Measurements from ENCODE around the gene TBCD. TPM values are rescaled to one million over a fixed set of nuclear protein-coding genes. Genes with fewer than 3 reads are reported as not detected.

TBCD gene
- total RNA-seq, 1 experiment from 2014 or later, result 129 TPM

- H4K20me1 ChIP-seq (ENCODE audit: control insufficient read depth, insufficient read depth, insufficient read length), result no peaks in the 10 kb centered on the region
- TF ChIP-seq, protein P1, sequence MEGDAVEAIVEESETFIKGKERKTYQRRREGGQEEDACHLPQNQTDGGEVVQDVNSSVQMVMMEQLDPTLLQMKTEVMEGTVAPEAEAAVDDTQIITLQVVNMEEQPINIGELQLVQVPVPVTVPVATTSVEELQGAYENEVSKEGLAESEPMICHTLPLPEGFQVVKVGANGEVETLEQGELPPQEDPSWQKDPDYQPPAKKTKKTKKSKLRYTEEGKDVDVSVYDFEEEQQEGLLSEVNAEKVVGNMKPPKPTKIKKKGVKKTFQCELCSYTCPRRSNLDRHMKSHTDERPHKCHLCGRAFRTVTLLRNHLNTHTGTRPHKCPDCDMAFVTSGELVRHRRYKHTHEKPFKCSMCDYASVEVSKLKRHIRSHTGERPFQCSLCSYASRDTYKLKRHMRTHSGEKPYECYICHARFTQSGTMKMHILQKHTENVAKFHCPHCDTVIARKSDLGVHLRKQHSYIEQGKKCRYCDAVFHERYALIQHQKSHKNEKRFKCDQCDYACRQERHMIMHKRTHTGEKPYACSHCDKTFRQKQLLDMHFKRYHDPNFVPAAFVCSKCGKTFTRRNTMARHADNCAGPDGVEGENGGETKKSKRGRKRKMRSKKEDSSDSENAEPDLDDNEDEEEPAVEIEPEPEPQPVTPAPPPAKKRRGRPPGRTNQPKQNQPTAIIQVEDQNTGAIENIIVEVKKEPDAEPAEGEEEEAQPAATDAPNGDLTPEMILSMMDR (conservative IDR thresholded peaks at IDR 0.05), result no peak
- H2BK20ac ChIP-seq (ENCODE audit: low read depth, low read length, poor library complexity, severe bottlenecking), result no peak overlapping the region
- DNase-seq, result no peak
- no peak overlapping the region for H2AK5ac ChIP-seq (ENCODE audit: insufficient read length, low read length)
- no CpG with 5 or more reads among the region's 11 CpGs for WGBS (ENCODE audit: extremely low coverage, insufficient read length, low lambda C conversion rate)
- no peak overlapping the region; the same call in 1 of the 2 replicates for H3K14ac ChIP-seq (ENCODE audit: insufficient read depth, low read length)
- H4K8ac ChIP-seq (replicated peaks; ENCODE audit: insufficient read length, low read depth, low read length), result no peak overlapping the region
- peaks cover 2% of the 10 kb centered on the region for H3K23me2 ChIP-seq (ENCODE audit: insufficient read length, low read depth, low read length, poor library complexity, severe bottlenecking)
- no peak overlapping the region for H3T11ph ChIP-seq (ENCODE audit: low read length)
- H3K4me2 ChIP-seq (ENCODE audit: insufficient read depth, insufficient read length, low read length), result no peak overlapping the region
- H2AFZ ChIP-seq (ENCODE audit: low read length), result no peak overlapping the region
- H2BK12ac ChIP-seq (ENCODE audit: insufficient read length, low read depth, low read length), result no peak overlapping the region
- peaks cover 0 to 3% of the 10 kb centered on the region in 2 experiments; a peak in 2 of 5 replicates for H3K9me3 Mint-ChIP-seq
- H3K9me3 ChIP-seq (ENCODE audit: control insufficient read depth, low read depth, low read length), result no peaks in the 10 kb centered on the region
- no peaks in the 10 kb centered on the region for H3K79me1 ChIP-seq (ENCODE audit: insufficient read depth, low read depth, low read length, poor library complexity, severe bottlenecking)
- no peak overlapping the region for H4K5ac ChIP-seq (ENCODE audit: insufficient read length, low read depth, low read length)
- H3K27me3 Mint-ChIP-seq (ENCODE audit: low read depth), result no peaks in the 10 kb centered on the region
- H4K91ac ChIP-seq (ENCODE audit: insufficient read length, low read depth, low read length), result no peak overlapping the region
- H3K4me3 Mint-ChIP-seq, result no peak overlapping the region
- no peak overlapping the region for H2BK15ac ChIP-seq (ENCODE audit: low read depth, low read length)
- H2BK120ac ChIP-seq (ENCODE audit: low read depth, low read length, poor library complexity, severe bottlenecking), result no peak overlapping the region
- no peak overlapping the region for H2BK5ac ChIP-seq (ENCODE audit: insufficient read length, low read length)
- H3K56ac ChIP-seq (ENCODE audit: insufficient read length, low read depth, low read length), result no peak overlapping the region
- no peaks in the 10 kb centered on the region for H3K79me2 ChIP-seq (ENCODE audit: insufficient read depth, low read length)
- no peak overlapping the region for H3K23ac ChIP-seq (ENCODE audit: insufficient read length, low read depth, low read length)
- peaks cover 40 to 58% (median 47%) of the 10 kb centered on the region in 3 experiments for H3K36me3 Mint-ChIP-seq (ENCODE audit: insufficient read depth in 1 of 3, low read depth in 3 of 3)
- H3K27ac Mint-ChIP-seq, result peak overlapping the region in 1 of 3 experiments; percentile 68; a peak in 1 of 7 replicates
- H3K18ac ChIP-seq (ENCODE audit: insufficient read length, low read depth, low read length), result no peak overlapping the region
- H3K9ac ChIP-seq (ENCODE audit: extremely low read depth, insufficient read length, low read length), result no peak overlapping the region
- no peak overlapping the region for H3K27ac ChIP-seq (ENCODE audit: insufficient read length, low read depth, low read length)
- no peaks in the 10 kb centered on the region for H3K27me3 ChIP-seq (ENCODE audit: insufficient read depth, low read length)
- H3K4me1 ChIP-seq (ENCODE audit: insufficient read depth, low read length), result no peaks in the 10 kb centered on the region
- no peak overlapping the region for H3K4ac ChIP-seq (ENCODE audit: low read depth, low read length)
- H3K4me1 Mint-ChIP-seq, result no peaks in the 10 kb centered on the region
Measured at GRCh38 chr17:82915757-82916027, 163.8 kb downstream of the TBCD start.
